AG04450 (cell line): ENCODE measurements around the gene ZNF335. TPM values are rescaled to one million over a fixed set of nuclear protein-coding genes. Genes with fewer than 3 reads are reported as not detected.

ENCODE experiments used
- CTCF ChIA-PET: fragments of 300-600, 350-600 bp; formaldehyde crosslinking; extraction: SDS; loops from one replicate; lab custom pipeline; 2022; ENCODE audit warnings: antibody characterized with exemption, inconsistent platforms; lab: Charles Lee
- POLR2A ChIA-PET: fragments of 350-600 bp; formaldehyde crosslinking; extraction: SDS; loops from one replicate; lab custom pipeline; 2021; ENCODE audit warnings: antibody characterized with exemption, inconsistent platforms; lab: Yijun Ruan, JAX
- DNase-seq: peaks from one replicate; pipeline ENCODE4 v3.0.0-alpha.2; 2011; ENCODE audit warnings: low read depth, low spot score
- H3K27ac ChIP-seq: one replicate; pipeline ENCODE4 v1.5.1; 2012; ENCODE audit warnings: low read depth, low read length, control low read depth
- H3K27me3 ChIP-seq: one replicate; pipeline ENCODE4 v1.6.0; 2012; ENCODE audit warnings: low read length; ENCODE audit not compliant: control insufficient read depth, insufficient read depth
- H3K4me3 ChIP-seq: 2 replicates; pipeline ENCODE4 v1.5.1; 2011; ENCODE audit warnings: mild to moderate bottlenecking, low read depth, low read length, control low read depth
- H3K9me3 ChIP-seq: 2 replicates; pipeline ENCODE4 v1.5.1; 2012; ENCODE audit warnings: low read length; ENCODE audit not compliant: control insufficient read depth, insufficient read depth
- polyA plus RNA-seq: library from polyadenylated mRNA; depleted of rRNA; stranded (reverse); fragments of >200 nt; gene quantifications from 2 replicates; pipeline ENCODE4 v1.2.3, GENCODE V29; 2011
- TF ChIP-seq, protein P1 (sequence below): IDR thresholded peaks from 2 replicates; pipeline ENCODE4 v1.5.1; 2011; ENCODE audit warnings: low read depth, low read length, control low read depth, inconsistent platforms

ZNF335 gene
- polyA plus RNA-seq, 1 experiment = 5.5 TPM

DNA sequence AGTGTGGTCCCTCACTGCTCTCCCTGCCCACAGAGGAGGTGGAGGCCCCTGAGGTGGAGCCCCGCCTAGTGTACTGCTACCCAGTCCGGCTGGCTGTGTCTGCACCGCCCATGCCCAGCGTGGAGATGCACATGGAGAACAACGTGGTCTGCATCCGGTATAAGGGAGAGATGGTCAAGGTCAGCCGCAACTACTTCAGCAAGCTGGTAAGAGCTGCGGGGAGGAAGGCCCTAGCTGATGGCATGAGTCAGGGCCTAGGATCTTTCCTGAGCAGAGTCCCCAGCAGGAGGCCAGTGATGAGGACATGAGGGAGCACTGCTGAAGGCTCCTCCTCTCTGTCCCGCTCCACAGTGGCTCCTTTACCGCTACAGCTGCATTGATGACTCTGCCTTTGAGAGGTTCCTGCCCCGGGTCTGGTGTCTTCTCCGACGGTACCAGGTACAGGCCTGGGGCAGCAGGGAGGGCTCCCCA is 26.3 kb downstream of the ZNF335 start:
- Histone ChIP-seq H3K9me3 (no peaks in the 10 kb centered on the region; the same call in 1 of the 2 replicates), H3K27ac (no peak overlapping the region), H3K4me3 (no peak overlapping the region), H3K27me3 (no peaks in the 10 kb centered on the region)
- TF ChIP-seq, protein P1, sequence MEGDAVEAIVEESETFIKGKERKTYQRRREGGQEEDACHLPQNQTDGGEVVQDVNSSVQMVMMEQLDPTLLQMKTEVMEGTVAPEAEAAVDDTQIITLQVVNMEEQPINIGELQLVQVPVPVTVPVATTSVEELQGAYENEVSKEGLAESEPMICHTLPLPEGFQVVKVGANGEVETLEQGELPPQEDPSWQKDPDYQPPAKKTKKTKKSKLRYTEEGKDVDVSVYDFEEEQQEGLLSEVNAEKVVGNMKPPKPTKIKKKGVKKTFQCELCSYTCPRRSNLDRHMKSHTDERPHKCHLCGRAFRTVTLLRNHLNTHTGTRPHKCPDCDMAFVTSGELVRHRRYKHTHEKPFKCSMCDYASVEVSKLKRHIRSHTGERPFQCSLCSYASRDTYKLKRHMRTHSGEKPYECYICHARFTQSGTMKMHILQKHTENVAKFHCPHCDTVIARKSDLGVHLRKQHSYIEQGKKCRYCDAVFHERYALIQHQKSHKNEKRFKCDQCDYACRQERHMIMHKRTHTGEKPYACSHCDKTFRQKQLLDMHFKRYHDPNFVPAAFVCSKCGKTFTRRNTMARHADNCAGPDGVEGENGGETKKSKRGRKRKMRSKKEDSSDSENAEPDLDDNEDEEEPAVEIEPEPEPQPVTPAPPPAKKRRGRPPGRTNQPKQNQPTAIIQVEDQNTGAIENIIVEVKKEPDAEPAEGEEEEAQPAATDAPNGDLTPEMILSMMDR = no peak
- no peak for DNase-seq
- ChIA-PET POLR2A (interaction anchor here (5.6 kb wide), 1 partner anchor 10 kb away, joined by 43 read pairs; the partner anchor contains the start of gene PCIF1), CTCF (interaction anchor here (2.7 kb wide), 1 partner anchor 24 kb away, joined by 9 read pairs; no protein-coding TSS in a partner anchor)

DNA sequence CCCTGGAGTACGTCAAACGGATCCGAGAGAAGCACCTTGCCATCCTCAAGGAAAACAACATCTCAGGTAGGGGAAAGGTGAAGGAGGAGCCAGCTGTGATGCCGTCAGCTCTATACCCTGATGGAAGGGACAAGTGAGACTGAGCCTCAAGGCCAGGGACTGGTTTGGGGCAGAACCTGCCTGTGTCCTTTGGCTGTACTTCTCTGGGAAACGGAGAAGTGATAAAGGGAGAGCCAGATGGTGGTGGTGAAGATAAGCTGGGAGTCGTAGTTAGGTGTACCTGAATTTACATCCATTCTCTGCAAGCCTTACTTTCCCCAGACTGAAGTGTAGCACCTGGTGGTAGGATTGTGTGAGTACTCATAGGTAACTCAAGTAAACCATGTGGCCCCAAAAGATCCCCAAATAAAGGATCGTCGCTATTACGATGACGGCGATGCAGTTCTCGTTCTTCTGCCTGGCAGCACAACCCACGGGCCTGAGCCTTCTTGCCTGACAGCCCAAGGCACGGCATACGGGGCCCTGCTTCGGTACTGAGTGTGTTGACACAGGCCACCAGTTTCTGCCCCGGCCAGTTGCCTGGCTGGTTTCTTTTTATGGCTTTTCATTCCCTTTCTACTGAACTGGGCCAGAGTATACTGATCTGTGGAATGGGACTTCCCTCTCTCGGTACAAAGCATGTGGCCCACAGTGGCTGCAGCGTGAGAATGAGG is 26.9 kb downstream of the ZNF335 start:
- POLR2A ChIA-PET = interaction anchor here (1.6 kb wide), 1 partner anchor 11 kb away, joined by 10 read pairs; the partner anchor contains the start of gene PCIF1
- CTCF ChIA-PET = interaction anchor here (2.7 kb wide), 1 partner anchor 24 kb away, joined by 9 read pairs; no protein-coding TSS in a partner anchor
- H3K27ac ChIP-seq = no peak overlapping the region
- no peaks in the 10 kb centered on the region; the same call in 1 of the 2 replicates for H3K9me3 ChIP-seq
- H3K4me3 ChIP-seq = no peak overlapping the region
- DNase-seq = no peak
- TF ChIP-seq, protein P1 = no peak
- no peaks in the 10 kb centered on the region for H3K27me3 ChIP-seq

DNA sequence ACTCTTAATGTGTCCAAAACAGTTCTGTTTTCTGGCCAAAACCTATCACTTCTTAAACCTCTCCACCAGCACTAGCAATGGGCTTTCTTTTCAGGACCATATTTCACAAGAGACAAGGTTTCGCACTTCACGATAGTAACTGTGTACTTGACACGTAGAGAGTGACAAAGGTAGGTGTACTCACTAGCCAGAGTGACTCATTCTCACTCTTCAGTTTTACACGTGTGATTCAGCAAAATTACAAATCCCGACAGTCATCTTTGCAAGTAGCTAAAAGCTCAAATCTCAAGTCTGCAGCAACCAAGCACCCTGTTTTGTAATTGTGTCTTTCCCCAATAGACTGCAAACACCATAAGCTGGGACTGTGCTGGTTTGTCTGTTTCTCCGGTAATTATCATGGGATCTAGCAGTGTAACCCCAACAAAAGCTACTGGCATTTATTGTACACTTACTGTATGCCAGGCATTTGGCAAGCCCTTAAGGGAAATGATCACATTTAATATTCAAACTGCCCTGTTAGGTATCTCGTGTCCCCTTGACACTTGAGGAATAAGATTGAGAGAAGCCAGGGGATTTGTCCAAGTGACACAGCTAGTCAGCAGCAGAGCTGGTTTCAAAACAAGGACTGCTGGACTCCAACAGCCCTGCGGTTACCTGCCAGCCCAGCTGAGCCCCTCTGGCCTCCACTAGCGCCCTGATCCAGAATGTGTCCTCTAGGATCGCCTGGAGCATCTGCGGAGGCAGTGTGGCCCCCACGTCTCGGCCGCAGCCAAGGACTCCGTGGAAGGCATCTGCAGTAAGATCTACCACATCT is 27.6 kb downstream of the ZNF335 start:
- POLR2A ChIA-PET = interaction anchor here (1.6 kb wide), 1 partner anchor 10 kb away, joined by 10 read pairs; the partner anchor contains the start of gene PCIF1
- CTCF ChIA-PET = interaction anchor here (0.5 to 2.7 kb wide), 4 partner anchors 13 to 145 kb away, joined by 3 to 9 read pairs (median 4); no protein-coding TSS in a partner anchor
- Histone ChIP-seq H3K9me3 (no peaks in the 10 kb centered on the region; the same call in 1 of the 2 replicates), H3K27ac (no peak overlapping the region), H3K4me3 (no peak overlapping the region), H3K27me3 (no peaks in the 10 kb centered on the region)
- TF ChIP-seq, protein P1 = no peak
- no peak for DNase-seq

DNA sequence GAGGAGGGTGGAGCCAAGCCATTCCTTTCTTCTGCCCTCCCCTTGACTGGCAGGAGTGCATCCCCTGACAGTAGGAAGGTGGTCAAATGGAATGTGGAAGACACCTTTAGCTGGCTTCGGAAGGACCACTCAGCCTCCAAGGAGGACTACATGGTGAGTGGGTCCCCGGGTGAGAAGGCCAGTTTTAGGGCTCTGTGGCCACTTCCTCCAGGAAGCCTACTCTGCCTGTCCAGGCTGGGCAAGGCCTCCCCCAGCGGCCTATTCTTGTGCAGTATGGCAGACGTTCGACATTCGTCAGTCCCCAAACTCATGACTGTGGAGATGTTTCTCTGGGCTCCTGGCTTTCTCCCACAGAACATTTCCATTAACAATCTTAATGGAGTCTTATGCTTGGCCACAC is 28.4 kb downstream of the ZNF335 start:
- Histone ChIP-seq H3K27me3 (no peaks in the 10 kb centered on the region), H3K9me3 (no peaks in the 10 kb centered on the region; the same call in 1 of the 2 replicates), H3K4me3 (no peak overlapping the region), H3K27ac (no peak overlapping the region)
- TF ChIP-seq, protein P1 = no peak
- DNase-seq = no peak
- POLR2A ChIA-PET = interaction anchor here (0.6 to 1.6 kb wide), 2 partner anchors 9 to 11 kb away, joined by 8 to 10 read pairs; partner anchors contain the start of gene PCIF1
- CTCF ChIA-PET = interaction anchor here (1.0 to 2.7 kb wide), 3 partner anchors 26 to 144 kb away, joined by 4 to 9 read pairs (median 4); no protein-coding TSS in a partner anchor
